Astrocyte (in vitro differentiated cells and primary cell): Measurements from ENCODE around the gene GATC. TPM values are rescaled to one million over a fixed set of nuclear protein-coding genes. Genes with fewer than 3 reads are reported as not detected.

Source experiments
- DNase-seq: peaks from one replicate; pipeline ENCODE4 v3.0.0-alpha.2; 2010; ENCODE audit warnings: low read depth
- FAIRE-seq: peaks from 2 replicates; lab custom pipeline; 2011; peaks lifted over from hg19 to GRCh38; lab: Jason Lieb, UNC
- H2AFZ ChIP-seq: 2 replicates; pipeline ENCODE4 v1.6.0; 2012; ENCODE audit warnings: low read depth, low read length, inconsistent platforms
- H3K27ac ChIP-seq: 2 replicates; pipeline ENCODE4 v1.5.1; 2011; ENCODE audit warnings: low read depth, low read length, inconsistent platforms
- H3K27me3 ChIP-seq: 2 replicates; pipeline ENCODE4 v1.6.0; 2011; ENCODE audit warnings: low read length, inconsistent platforms; ENCODE audit not compliant: insufficient read depth
- H3K36me3 ChIP-seq: 2 replicates; pipeline ENCODE4 v1.5.1; 2011; ENCODE audit warnings: low read length, inconsistent platforms; ENCODE audit not compliant: insufficient read depth
- H3K4me1 ChIP-seq: 2 replicates; pipeline ENCODE4 v1.5.1; 2011; ENCODE audit warnings: low read length, inconsistent platforms; ENCODE audit not compliant: insufficient read depth
- H3K4me2 ChIP-seq: 2 replicates; pipeline ENCODE4 v1.6.0; 2012; ENCODE audit warnings: low read length, inconsistent platforms
- H3K4me3 ChIP-seq: 2 replicates; pipeline ENCODE4 v1.5.1; 2011; ENCODE audit warnings: low read depth, mild to moderate bottlenecking, low read length, inconsistent platforms; ENCODE audit not compliant: insufficient read depth
- H3K79me2 ChIP-seq: 2 replicates; pipeline ENCODE4 v1.6.0; 2012; ENCODE audit warnings: mild to moderate bottlenecking, low read length, inconsistent platforms; ENCODE audit not compliant: insufficient read depth
- H3K9ac ChIP-seq: 2 replicates; pipeline ENCODE4 v1.6.0; 2012; ENCODE audit warnings: mild to moderate bottlenecking, low read length, inconsistent platforms
- H3K9me3 ChIP-seq: 2 replicates; pipeline ENCODE4 v1.5.1; 2012; ENCODE audit warnings: low read depth, mild to moderate bottlenecking, low read length, inconsistent platforms; ENCODE audit not compliant: insufficient read depth
- H4K20me1 ChIP-seq: 2 replicates; pipeline ENCODE4 v1.6.0; 2012; ENCODE audit warnings: low read length, inconsistent platforms; ENCODE audit not compliant: insufficient read depth
- H3K27ac Mint-ChIP-seq: one replicate; pipeline ENCODE4 v1.8.0; 2021; ENCODE audit warnings: mild to moderate bottlenecking, mixed read lengths; ENCODE audit not compliant: unreplicated experiment
- H3K27me3 Mint-ChIP-seq: one replicate; pipeline ENCODE4 v1.8.0; 2021; ENCODE audit warnings: low read depth, mixed read lengths; ENCODE audit not compliant: unreplicated experiment
- H3K36me3 Mint-ChIP-seq: one replicate; pipeline ENCODE4 v1.8.0; 2021; ENCODE audit warnings: low read depth, mixed read lengths; ENCODE audit not compliant: unreplicated experiment
- H3K4me1 Mint-ChIP-seq: one replicate; pipeline ENCODE4 v1.8.0; 2021; ENCODE audit warnings: low read depth, mixed read lengths; ENCODE audit not compliant: unreplicated experiment
- H3K4me3 Mint-ChIP-seq: one replicate; pipeline ENCODE4 v1.8.0; 2021; ENCODE audit warnings: mild to moderate bottlenecking, moderate library complexity, mixed read lengths; ENCODE audit not compliant: unreplicated experiment
- H3K9me3 Mint-ChIP-seq: one replicate; pipeline ENCODE4 v1.8.0; 2021; ENCODE audit warnings: mild to moderate bottlenecking, mixed read lengths; ENCODE audit not compliant: unreplicated experiment
- EZH2 ChIP-seq: IDR thresholded peaks from 2 replicates; pipeline ENCODE4 v1.6.1; 2012; ENCODE audit warnings: mild to moderate bottlenecking, low read length, inconsistent platforms; ENCODE audit not compliant: insufficient read depth
- total RNA-seq: library from RNA; stranded (reverse); gene quantifications from 2 replicates; pipeline ENCODE4 v1.2.1, GENCODE V29; 2021
- TF ChIP-seq, protein P1 (sequence below): IDR thresholded peaks from 2 replicates; pipeline ENCODE4 v1.5.1; 2011; ENCODE audit warnings: low read depth, mild to moderate bottlenecking, inconsistent platforms, low read length, moderate library complexity; ENCODE audit not compliant: insufficient read depth

GATC gene
- total RNA-seq, 1 donor from 2014 or later = 28.8 TPM

- FAIRE-seq (no peak), DNase-seq (no peak)
- no peak overlapping the region for H3K27ac Mint-ChIP-seq
- H3K4me3 Mint-ChIP-seq = no peak overlapping the region
- Histone ChIP-seq H3K4me2 (no peak overlapping the region), H4K20me1 (peaks cover 5% of the 10 kb centered on the region), H3K27me3 (no peaks in the 10 kb centered on the region), H3K4me1 (no peaks in the 10 kb centered on the region), H3K9me3 (no peaks in the 10 kb centered on the region), H3K36me3 (no peaks in the 10 kb centered on the region), H2AFZ (no peak overlapping the region), H3K9ac (no peak overlapping the region), H3K79me2 (no peaks in the 10 kb centered on the region), H3K4me3 (no peak overlapping the region), H3K27ac (no peak overlapping the region)
- no peaks in the 10 kb centered on the region for H3K9me3 Mint-ChIP-seq
- peaks cover 8% of the 10 kb centered on the region for H3K36me3 Mint-ChIP-seq
- no peak for TF ChIP-seq EZH2
- TF ChIP-seq, protein P1, sequence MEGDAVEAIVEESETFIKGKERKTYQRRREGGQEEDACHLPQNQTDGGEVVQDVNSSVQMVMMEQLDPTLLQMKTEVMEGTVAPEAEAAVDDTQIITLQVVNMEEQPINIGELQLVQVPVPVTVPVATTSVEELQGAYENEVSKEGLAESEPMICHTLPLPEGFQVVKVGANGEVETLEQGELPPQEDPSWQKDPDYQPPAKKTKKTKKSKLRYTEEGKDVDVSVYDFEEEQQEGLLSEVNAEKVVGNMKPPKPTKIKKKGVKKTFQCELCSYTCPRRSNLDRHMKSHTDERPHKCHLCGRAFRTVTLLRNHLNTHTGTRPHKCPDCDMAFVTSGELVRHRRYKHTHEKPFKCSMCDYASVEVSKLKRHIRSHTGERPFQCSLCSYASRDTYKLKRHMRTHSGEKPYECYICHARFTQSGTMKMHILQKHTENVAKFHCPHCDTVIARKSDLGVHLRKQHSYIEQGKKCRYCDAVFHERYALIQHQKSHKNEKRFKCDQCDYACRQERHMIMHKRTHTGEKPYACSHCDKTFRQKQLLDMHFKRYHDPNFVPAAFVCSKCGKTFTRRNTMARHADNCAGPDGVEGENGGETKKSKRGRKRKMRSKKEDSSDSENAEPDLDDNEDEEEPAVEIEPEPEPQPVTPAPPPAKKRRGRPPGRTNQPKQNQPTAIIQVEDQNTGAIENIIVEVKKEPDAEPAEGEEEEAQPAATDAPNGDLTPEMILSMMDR = no peak
- peaks cover 2% of the 10 kb centered on the region for H3K4me1 Mint-ChIP-seq
- H3K27me3 Mint-ChIP-seq = no peaks in the 10 kb centered on the region
These were observed 35.0 kb downstream of the GATC start for GRCh38 chr12:120481022-120481767.

DNA sequence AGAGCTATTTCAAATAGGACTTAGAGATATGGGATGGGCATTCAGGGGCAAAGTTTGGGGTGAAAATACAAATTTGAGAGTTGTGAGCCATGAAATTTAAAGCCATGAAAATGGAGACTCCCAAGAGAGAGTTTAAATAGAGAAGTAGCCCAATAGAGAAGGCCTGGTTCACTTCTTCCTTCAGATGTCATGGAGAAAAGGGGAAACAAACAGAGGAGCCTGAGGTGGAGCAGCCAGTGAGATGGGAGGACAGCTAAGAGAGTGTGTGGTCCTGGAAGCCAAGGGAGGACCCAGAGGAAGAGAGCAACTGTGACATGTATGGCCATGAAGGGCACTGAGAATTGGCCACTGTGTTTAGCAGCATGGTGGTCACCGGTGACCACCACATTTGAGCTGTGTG, 37.4 kb downstream of the GATC start:
- H3K36me3 ChIP-seq = no peaks in the 10 kb centered on the region
- H3K9me3 ChIP-seq = no peaks in the 10 kb centered on the region
- no peaks in the 10 kb centered on the region for H3K4me1 ChIP-seq
- Mint-ChIP-seq H3K4me3 (no peak overlapping the region), H3K36me3 (peaks cover 13% of the 10 kb centered on the region), H3K9me3 (no peaks in the 10 kb centered on the region), H3K4me1 (peaks cover 4% of the 10 kb centered on the region), H3K27ac (no peak overlapping the region), H3K27me3 (no peaks in the 10 kb centered on the region)
- H3K79me2 ChIP-seq = no peaks in the 10 kb centered on the region
- H3K27ac ChIP-seq = no peak overlapping the region
- no peak for DNase-seq
- FAIRE-seq = no peak
- no peak overlapping the region for H3K9ac ChIP-seq
- H3K27me3 ChIP-seq = no peaks in the 10 kb centered on the region
- H3K4me2 ChIP-seq = no peak overlapping the region
- H2AFZ ChIP-seq = no peak overlapping the region
- no peak overlapping the region for H3K4me3 ChIP-seq
- TF ChIP-seq, protein P1 = no peak
- no peak for TF ChIP-seq EZH2
- H4K20me1 ChIP-seq = peaks cover 5% of the 10 kb centered on the region
